ENCODE data around the gene POMGNT1. TPM values are rescaled to one million over a fixed set of nuclear protein-coding genes. Genes with fewer than 3 reads are reported as not detected.
A peak's percentile ranks its signal among the peaks of the same experiment; 100 is the strongest.

Gene POMGNT1
- total and polyA plus RNA-seq, 2 of the 13 experiments (the other 11 are each of a cell fraction or from before 2014, with no cell fraction given): 33.9 to 46.8 TPM

- TF ChIP-seq MAZ (IDR thresholded peaks at IDR 0.05; ENCODE audit: borderline replicate concordance, low read depth, low read length) (peak; percentile 55; the same call in 1 of the 2 replicates), MAZ (CRISPR knock-in tag; IDR thresholded peaks at IDR 0.05; ENCODE audit: low read depth) (0 out of 2 replicates have a peak, but pooled peaks have one; percentile 13), ZNF296 (CRISPR knock-in tag; conservative IDR thresholded peaks at IDR 0.05) (no peak), CERS6 (CRISPR knock-in tag; IDR thresholded peaks at IDR 0.05) (no peak), ZNF12 (CRISPR knock-in tag; IDR thresholded peaks at IDR 0.05) (no peak), ZNF513 (CRISPR knock-in tag; conservative IDR thresholded peaks at IDR 0.05) (no peak), ZNF597 (CRISPR knock-in tag; IDR thresholded peaks at IDR 0.05) (no peak), ZMAT3 (CRISPR knock-in tag; conservative IDR thresholded peaks at IDR 0.05) (no peak; the same call in 1 of the 2 replicates), JARID2 (CRISPR knock-in tag; IDR thresholded peaks at IDR 0.05; ENCODE audit: insufficient replicate concordance) (no peak), ZFY (CRISPR knock-in tag; IDR thresholded peaks at IDR 0.05) (no peak; the same call in 1 of the 2 replicates), JUND (CRISPR knock-in tag; IDR thresholded peaks at IDR 0.05) (no peak), ZNF644 (CRISPR knock-in tag; IDR thresholded peaks at IDR 0.05; ENCODE audit: low read depth) (no peak), ZNF775 (CRISPR knock-in tag; IDR thresholded peaks at IDR 0.05; ENCODE audit: borderline replicate concordance) (no peak), NFIB (CRISPR knock-in tag; IDR thresholded peaks at IDR 0.05; ENCODE audit: borderline replicate concordance) (no peak), IRF1 (CRISPR knock-in tag; IDR thresholded peaks at IDR 0.05; ENCODE audit: low read depth) (no peak), CBX1 (IDR thresholded peaks at IDR 0.05; ENCODE audit: low read depth) (peak; percentile 78), NKX3-1 (CRISPR knock-in tag; IDR thresholded peaks at IDR 0.05) (0 out of 2 replicates have a peak, but pooled peaks have one; percentile 24), ZNF816 (CRISPR knock-in tag; IDR thresholded peaks at IDR 0.05; ENCODE audit: borderline replicate concordance) (no peak)
- TF ChIP-seq, protein P1, sequence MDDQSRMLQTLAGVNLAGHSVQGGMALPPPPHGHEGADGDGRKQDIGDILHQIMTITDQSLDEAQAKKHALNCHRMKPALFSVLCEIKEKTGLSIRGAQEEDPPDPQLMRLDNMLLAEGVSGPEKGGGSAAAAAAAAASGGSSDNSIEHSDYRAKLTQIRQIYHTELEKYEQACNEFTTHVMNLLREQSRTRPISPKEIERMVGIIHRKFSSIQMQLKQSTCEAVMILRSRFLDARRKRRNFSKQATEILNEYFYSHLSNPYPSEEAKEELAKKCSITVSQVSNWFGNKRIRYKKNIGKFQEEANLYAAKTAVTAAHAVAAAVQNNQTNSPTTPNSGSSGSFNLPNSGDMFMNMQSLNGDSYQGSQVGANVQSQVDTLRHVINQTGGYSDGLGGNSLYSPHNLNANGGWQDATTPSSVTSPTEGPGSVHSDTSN (CRISPR knock-in tag; IDR thresholded peaks at IDR 0.05; ENCODE audit: borderline replicate concordance): peak; percentile 44; the same call in 1 of the 2 replicates
- TF ChIP-seq, protein P2, sequence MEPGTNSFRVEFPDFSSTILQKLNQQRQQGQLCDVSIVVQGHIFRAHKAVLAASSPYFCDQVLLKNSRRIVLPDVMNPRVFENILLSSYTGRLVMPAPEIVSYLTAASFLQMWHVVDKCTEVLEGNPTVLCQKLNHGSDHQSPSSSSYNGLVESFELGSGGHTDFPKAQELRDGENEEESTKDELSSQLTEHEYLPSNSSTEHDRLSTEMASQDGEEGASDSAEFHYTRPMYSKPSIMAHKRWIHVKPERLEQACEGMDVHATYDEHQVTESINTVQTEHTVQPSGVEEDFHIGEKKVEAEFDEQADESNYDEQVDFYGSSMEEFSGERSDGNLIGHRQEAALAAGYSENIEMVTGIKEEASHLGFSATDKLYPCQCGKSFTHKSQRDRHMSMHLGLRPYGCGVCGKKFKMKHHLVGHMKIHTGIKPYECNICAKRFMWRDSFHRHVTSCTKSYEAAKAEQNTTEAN (CRISPR knock-in tag; conservative IDR thresholded peaks at IDR 0.05): 0 out of 2 replicates have a peak, but pooled peaks have one; percentile 17
Measured at GRCh38 chr1:46247436-46248121, 49.3 kb upstream of the POMGNT1 start, which contains the start of gene RAD54L (continued).

Measured in HepG2 (cell line).